ENCODE data around the gene CHAD.

GRCh38 chr17:50439008-50439407 is 29.7 kb downstream of the CHAD start:
- no peak for TF ChIP-seq THYN1 (CRISPR knock-in tag; IDR thresholded peaks at IDR 0.05; ENCODE audit: borderline replicate concordance, low read depth)
- TF ChIP-seq KDM1A (CRISPR knock-in tag; IDR thresholded peaks at IDR 0.05) = no peak
- no peak for TF ChIP-seq ZNF816 (CRISPR knock-in tag; IDR thresholded peaks at IDR 0.05; ENCODE audit: borderline replicate concordance)
- no peak for TF ChIP-seq GLI4 (CRISPR knock-in tag; IDR thresholded peaks at IDR 0.05; ENCODE audit: borderline replicate concordance)
- no peak for TF ChIP-seq POLR2A (IDR thresholded peaks at IDR 0.05; ENCODE audit: insufficient read depth in 1 of 2, low read depth in 2 of 2, low read length in 2 of 2)
- TF ChIP-seq SP1 (IDR thresholded peaks at IDR 0.05) = no peak
- no peak for TF ChIP-seq SP1 (CRISPR knock-in tag; IDR thresholded peaks at IDR 0.05)
- no peak for TF ChIP-seq EZH2 (conservative IDR thresholded peaks at IDR 0.05; ENCODE audit: low read depth, low read length)
- no peak for TF ChIP-seq IRF1 (CRISPR knock-in tag; IDR thresholded peaks at IDR 0.05; ENCODE audit: low read depth)
- no peak for TF ChIP-seq ASH2L (IDR thresholded peaks at IDR 0.05; ENCODE audit: insufficient read length, low read depth, low read length)
- TF ChIP-seq KDM2A (CRISPR knock-in tag; IDR thresholded peaks at IDR 0.05; ENCODE audit: borderline replicate concordance, low read depth) = no peak
- no peak for TF ChIP-seq CTCF (CRISPR knock-in tag; IDR thresholded peaks at IDR 0.05)
- no peak for TF ChIP-seq ZNF10 (CRISPR knock-in tag; IDR thresholded peaks at IDR 0.05; ENCODE audit: borderline replicate concordance, low read depth)
- TF ChIP-seq SAP130 (CRISPR knock-in tag; IDR thresholded peaks at IDR 0.05; ENCODE audit: low read depth) = no peak
